Cerebellar nuclear complex (tissue), 1 donor: ENCODE measurements around the gene SDCCAG8.

Experiments used
- DNase-seq, 2 experiments: peaks; one replicate each; lab custom pipeline; 2025; lab: John Stamatoyannopoulos, UW

Gene SDCCAG8

DNA sequence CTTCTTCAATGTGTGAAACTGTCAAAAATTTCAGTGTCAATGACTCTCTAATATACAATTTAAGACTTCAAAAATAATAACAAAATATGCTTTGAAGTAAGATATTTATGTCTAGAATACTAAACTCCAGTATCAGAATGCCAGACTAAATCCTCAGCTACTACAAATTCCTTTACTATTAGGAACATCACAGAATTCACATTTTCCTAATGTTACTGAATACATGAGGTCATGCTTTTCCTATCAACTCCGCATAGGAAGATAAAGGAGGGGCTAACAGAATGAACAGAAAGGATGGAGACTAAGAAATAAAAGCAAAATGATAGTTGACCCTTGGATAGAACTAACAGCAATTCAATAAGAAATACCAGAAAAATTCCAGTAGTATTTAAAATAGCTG lies 292.7 kb downstream of the SDCCAG8 start:
- no peak for DNase-seq

DNA sequence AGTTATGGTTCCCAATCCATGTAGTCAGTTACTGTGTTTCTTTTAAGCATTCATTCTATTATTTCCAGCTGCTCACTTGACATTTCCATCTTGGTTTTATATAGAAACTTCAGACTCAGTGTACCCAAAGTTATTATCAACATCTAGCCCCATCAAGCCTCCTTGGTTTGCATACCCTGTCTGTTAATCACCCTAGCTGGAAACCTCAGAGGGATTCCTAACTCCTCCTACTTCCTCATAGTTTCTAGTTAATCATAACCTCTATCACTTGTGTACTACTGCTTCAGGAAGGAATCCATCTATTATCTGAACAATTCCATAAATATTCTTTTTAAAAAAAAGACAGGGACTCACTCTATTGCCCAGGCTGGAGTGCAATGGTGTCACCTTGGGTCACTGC lies 293.3 kb downstream of the SDCCAG8 start:
- DNase-seq: no peak
